OCI-LY3 (cell line): ENCODE data around the gene ZC2HC1C.

Experiments used
- H2AFZ ChIP-seq: fragments of 200-600, 300-600 bp; shearing (Covaris generic); 2 replicates; pipeline ENCODE4 v1.6.0; 2014; ENCODE audit warnings: antibody characterized with exemption, low read depth, low read length
- H3K27ac ChIP-seq: fragments of 200-600, 300-600 bp; sonication (generic); 2 replicates; pipeline ENCODE4 v1.5.1; 2014; ENCODE audit warnings: mild to moderate bottlenecking, low read length, moderate library complexity, mixed read lengths
- H3K27me3 ChIP-seq: fragments of 200-600, 300-600 bp; sonication (generic); 2 replicates; pipeline ENCODE4 v1.6.1; 2014; ENCODE audit warnings: low read depth, low read length, mixed read lengths
- H3K36me3 ChIP-seq: fragments of 200-600, 300-600 bp; sonication (generic); replicated peaks from 2 replicates; pipeline ENCODE3; 2014; ENCODE audit warnings: low read depth, low read length, mixed read lengths
- H3K4me1 ChIP-seq: fragments of 300-600, 200-600 bp; sonication (generic); 2 replicates; pipeline ENCODE4 v1.6.1; 2014; ENCODE audit warnings: low read length, mixed read lengths
- H3K4me2 ChIP-seq: fragments of 200-600, 300-600 bp; sonication (generic); 2 replicates; pipeline ENCODE4 v1.6.1; 2014; ENCODE audit warnings: low read length, mixed read lengths
- H3K4me3 ChIP-seq: fragments of 300-600, 200-600 bp; sonication (generic); 2 replicates; pipeline ENCODE4 v1.5.1; 2014; ENCODE audit warnings: antibody characterized with exemption, mild to moderate bottlenecking, low read length, moderate library complexity
- H3K79me2 ChIP-seq: fragments of 300-600, 200-600 bp; shearing (Covaris generic); 2 replicates; pipeline ENCODE4 v1.6.1; 2014; ENCODE audit warnings: mild to moderate bottlenecking, low read length, mixed read lengths
- H3K9ac ChIP-seq: fragments of 300-600, 200-600 bp; shearing (Covaris generic); 2 replicates; pipeline ENCODE4 v1.6.0; 2014; ENCODE audit warnings: mild to moderate bottlenecking, low read length, moderate library complexity
- H3K9me3 ChIP-seq: fragments of 200-600, 300-600 bp; shearing (Covaris generic); 2 replicates; pipeline ENCODE4 v1.6.1; 2014; ENCODE audit warnings: low read length, mixed read lengths; ENCODE audit not compliant: insufficient read depth
- H4K20me1 ChIP-seq: fragments of 200-600, 300-600 bp; sonication (generic); 2 replicates; pipeline ENCODE4 v1.6.1; 2016; ENCODE audit warnings: low read length, mixed read lengths; ENCODE audit not compliant: insufficient read depth
- EZH2phosphoT487 ChIP-seq: fragments of 200-600 bp; shearing (Covaris generic); IDR thresholded peaks from 2 replicates; pipeline ENCODE4 v1.6.1; 2018; ENCODE audit warnings: antibody characterized with exemption, mixed run types, low read depth
- TF ChIP-seq, protein P1 (sequence below): fragments of 200-600, 300-600 bp; sonication (generic); IDR thresholded peaks from 2 replicates; pipeline ENCODE4 v1.5.1; 2014; ENCODE audit warnings: antibody characterized with exemption, low read length, low read depth

ZC2HC1C gene

GRCh38 chr14:75095690-75096089 lies 26.2 kb downstream of the ZC2HC1C start:
- no peak overlapping the region for H3K27ac ChIP-seq
- no peaks in the 10 kb centered on the region for H3K4me1 ChIP-seq
- no peaks in the 10 kb centered on the region for H4K20me1 ChIP-seq
- no peak overlapping the region for H3K9ac ChIP-seq
- no peaks in the 10 kb centered on the region for H3K9me3 ChIP-seq
- no peaks in the 10 kb centered on the region for H3K79me2 ChIP-seq
- no peak overlapping the region for H3K4me3 ChIP-seq
- no peak overlapping the region for H3K4me2 ChIP-seq
- peaks cover 56% of the 10 kb centered on the region for H3K36me3 ChIP-seq
- TF ChIP-seq EZH2phosphoT487, result no peak
- TF ChIP-seq, protein P1, sequence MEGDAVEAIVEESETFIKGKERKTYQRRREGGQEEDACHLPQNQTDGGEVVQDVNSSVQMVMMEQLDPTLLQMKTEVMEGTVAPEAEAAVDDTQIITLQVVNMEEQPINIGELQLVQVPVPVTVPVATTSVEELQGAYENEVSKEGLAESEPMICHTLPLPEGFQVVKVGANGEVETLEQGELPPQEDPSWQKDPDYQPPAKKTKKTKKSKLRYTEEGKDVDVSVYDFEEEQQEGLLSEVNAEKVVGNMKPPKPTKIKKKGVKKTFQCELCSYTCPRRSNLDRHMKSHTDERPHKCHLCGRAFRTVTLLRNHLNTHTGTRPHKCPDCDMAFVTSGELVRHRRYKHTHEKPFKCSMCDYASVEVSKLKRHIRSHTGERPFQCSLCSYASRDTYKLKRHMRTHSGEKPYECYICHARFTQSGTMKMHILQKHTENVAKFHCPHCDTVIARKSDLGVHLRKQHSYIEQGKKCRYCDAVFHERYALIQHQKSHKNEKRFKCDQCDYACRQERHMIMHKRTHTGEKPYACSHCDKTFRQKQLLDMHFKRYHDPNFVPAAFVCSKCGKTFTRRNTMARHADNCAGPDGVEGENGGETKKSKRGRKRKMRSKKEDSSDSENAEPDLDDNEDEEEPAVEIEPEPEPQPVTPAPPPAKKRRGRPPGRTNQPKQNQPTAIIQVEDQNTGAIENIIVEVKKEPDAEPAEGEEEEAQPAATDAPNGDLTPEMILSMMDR, result no peak
- H2AFZ ChIP-seq, result no peak overlapping the region
- H3K27me3 ChIP-seq, result no peaks in the 10 kb centered on the region

DNA sequence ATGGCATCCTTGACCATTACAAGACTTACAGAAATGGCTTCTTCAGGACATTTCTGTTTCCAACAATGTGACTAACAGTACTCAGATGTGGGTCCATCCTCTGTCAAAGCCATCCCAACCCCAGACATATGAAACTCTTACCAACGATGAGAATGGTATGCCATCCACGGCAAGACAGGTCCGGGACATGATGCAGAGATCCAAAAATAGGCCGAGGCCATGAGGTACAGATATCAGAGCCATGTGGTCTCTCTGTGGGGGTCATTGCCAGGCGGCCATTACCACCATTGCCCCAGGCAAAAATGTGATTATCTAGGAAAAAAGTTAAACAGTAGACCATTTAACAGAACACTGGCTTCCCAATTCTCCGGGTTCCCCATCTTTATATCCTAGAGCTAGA lies 27.5 kb downstream of the ZC2HC1C start:
- Histone ChIP-seq H3K27me3 (no peaks in the 10 kb centered on the region), H3K36me3 (peaks cover 51% of the 10 kb centered on the region), H3K79me2 (no peaks in the 10 kb centered on the region), H3K4me3 (no peak overlapping the region), H3K9me3 (no peaks in the 10 kb centered on the region), H3K27ac (no peak overlapping the region), H2AFZ (no peak overlapping the region), H3K4me1 (no peaks in the 10 kb centered on the region), H3K9ac (no peak overlapping the region), H3K4me2 (no peak overlapping the region), H4K20me1 (no peaks in the 10 kb centered on the region)
- no peak for TF ChIP-seq EZH2phosphoT487
- TF ChIP-seq, protein P1, result no peak

DNA sequence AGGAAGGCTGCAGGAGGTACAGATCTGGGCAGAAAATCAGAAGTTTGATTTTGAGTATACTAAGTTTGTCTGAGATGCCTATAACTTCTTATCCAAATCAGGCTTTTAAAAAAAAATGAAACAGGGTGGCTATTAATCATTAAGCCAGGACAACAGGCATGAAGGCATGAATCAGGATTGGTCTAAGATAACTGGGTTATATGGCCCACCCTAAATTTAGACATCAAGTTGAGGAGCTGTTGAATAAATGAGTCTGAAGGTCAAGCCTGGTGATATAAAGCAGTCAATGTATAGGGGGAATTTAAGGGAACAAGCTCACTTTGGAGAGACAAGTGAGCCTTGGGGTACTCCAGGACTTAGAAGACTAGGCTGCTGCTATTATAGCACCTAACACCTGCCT lies 28.8 kb downstream of the ZC2HC1C start:
- Histone ChIP-seq H3K27me3 (no peaks in the 10 kb centered on the region), H3K9ac (no peak overlapping the region), H3K4me3 (no peak overlapping the region), H3K9me3 (no peaks in the 10 kb centered on the region), H3K27ac (no peak overlapping the region), H3K4me2 (no peak overlapping the region), H3K79me2 (no peaks in the 10 kb centered on the region), H4K20me1 (no peaks in the 10 kb centered on the region), H3K36me3 (peaks cover 48% of the 10 kb centered on the region), H2AFZ (no peak overlapping the region), H3K4me1 (no peaks in the 10 kb centered on the region)
- no peak for TF ChIP-seq EZH2phosphoT487
- TF ChIP-seq, protein P1, result no peak

GRCh38 chr14:75098682-75099081 lies 29.2 kb downstream of the ZC2HC1C start:
- Histone ChIP-seq H3K36me3 (peaks cover 50% of the 10 kb centered on the region), H3K4me1 (no peaks in the 10 kb centered on the region), H3K4me3 (no peak overlapping the region), H3K27me3 (no peaks in the 10 kb centered on the region), H4K20me1 (no peaks in the 10 kb centered on the region), H2AFZ (no peak overlapping the region), H3K27ac (no peak overlapping the region), H3K79me2 (no peaks in the 10 kb centered on the region), H3K4me2 (no peak overlapping the region), H3K9ac (no peak overlapping the region), H3K9me3 (no peaks in the 10 kb centered on the region)
- TF ChIP-seq, protein P1, result no peak
- TF ChIP-seq EZH2phosphoT487, result no peak
